Stimulated activated CD8-positive, alpha-beta memory T cell treated with anti-CD3 and anti-CD28 coated beads, Interleukin-4, amount 100 ng/mL, for 1 hour (primary cell): Measurements from ENCODE around the gene SLC4A1AP.
A peak's percentile ranks its signal among the peaks of the same experiment; 100 is the strongest.
"Not testable (repeated sequence)": the region's sequence is repeated elsewhere in the genome, so short reads cannot be mapped to it uniquely, and the experiment has no call there.

Experiments
- DNase-seq, 2 donors: peaks; one replicate each; pipeline ENCODE4 v3.0.0-alpha.2; 2020; ENCODE audit warnings: low read depth in 2 of 2, low spot score in 1 of 2

The SLC4A1AP gene, protein sequence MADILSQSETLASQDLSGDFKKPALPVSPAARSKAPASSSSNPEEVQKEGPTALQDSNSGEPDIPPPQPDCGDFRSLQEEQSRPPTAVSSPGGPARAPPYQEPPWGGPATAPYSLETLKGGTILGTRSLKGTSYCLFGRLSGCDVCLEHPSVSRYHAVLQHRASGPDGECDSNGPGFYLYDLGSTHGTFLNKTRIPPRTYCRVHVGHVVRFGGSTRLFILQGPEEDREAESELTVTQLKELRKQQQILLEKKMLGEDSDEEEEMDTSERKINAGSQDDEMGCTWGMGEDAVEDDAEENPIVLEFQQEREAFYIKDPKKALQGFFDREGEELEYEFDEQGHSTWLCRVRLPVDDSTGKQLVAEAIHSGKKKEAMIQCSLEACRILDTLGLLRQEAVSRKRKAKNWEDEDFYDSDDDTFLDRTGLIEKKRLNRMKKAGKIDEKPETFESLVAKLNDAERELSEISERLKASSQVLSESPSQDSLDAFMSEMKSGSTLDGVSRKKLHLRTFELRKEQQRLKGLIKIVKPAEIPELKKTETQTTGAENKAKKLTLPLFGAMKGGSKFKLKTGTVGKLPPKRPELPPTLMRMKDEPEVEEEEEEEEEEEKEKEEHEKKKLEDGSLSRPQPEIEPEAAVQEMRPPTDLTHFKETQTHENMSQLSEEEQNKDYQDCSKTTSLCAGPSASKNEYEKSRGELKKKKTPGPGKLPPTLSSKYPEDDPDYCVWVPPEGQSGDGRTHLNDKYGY

DNA sequence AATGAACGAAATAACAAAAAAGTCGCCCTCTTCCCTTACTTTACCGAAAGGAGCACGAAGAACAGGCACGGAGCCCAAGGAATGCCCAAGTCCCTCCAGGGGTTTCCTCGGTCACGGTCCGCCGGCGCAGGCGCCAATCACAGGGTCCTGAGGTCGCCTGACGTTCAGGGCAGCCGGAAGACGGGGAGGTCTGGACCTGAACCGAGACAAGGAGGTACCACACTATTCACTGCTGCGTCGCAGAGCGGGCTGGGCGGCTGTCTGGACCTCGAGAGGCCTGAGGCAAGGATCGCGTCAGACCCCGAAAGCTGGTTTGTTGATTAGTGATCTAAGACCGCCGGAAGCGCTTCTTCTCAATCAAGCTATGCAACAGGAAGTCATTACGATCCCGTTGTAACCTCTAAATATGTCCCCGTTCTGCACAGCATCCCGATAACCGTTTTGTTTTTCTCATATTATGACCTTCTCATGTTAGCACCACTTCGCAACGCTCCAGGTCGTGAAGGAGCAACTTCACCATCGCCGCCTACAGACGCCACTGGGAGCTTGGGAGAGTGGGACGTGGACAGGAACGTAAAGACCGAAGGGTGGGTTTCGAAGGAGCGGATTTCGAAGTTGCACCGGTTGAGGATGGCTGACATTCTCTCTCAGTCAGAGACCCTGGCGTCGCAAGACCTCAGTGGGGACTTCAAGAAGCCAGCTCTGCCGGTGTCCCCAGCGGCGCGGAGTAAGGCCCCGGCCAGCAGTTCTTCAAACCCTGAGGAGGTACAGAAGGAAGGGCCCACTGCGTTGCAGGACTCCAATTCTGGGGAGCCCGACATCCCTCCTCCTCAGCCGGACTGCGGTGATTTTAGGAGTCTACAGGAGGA, at the start of gene SLC4A1AP, which contains the start of gene SUPT7L:
SLC4A1AP (plus strand) TSS at position 605 of the 869 bp plus-strand sequence; CDS start at position 631, 26 bp downstream.
SUPT7L (minus strand) TSS at position 330 of the 869 bp plus-strand sequence. CDS start 1,422 bp downstream, outside the sequence.
- DNase-seq, result peak; percentile 49 to 54

DNA sequence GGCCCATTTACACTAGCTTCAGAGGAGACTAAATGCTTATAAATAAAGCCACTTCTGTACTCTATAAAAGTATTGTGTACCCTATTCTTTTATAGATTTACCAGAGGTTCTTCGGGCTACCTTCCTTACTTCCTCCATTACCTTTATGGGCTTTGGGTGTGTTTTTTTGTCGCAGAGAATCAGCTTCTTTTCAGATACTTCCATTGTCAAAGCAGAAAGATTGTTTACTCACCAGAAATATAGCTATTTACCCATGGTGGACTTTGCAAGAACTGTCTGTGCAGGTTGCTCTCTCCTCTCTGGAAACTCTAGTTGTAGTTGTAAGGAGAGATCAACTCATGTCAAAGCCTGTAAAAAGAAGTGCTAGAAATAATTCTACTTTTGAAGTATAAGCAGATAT, 49.7 kb upstream of the SLC4A1AP start:
- no peak for DNase-seq

DNA sequence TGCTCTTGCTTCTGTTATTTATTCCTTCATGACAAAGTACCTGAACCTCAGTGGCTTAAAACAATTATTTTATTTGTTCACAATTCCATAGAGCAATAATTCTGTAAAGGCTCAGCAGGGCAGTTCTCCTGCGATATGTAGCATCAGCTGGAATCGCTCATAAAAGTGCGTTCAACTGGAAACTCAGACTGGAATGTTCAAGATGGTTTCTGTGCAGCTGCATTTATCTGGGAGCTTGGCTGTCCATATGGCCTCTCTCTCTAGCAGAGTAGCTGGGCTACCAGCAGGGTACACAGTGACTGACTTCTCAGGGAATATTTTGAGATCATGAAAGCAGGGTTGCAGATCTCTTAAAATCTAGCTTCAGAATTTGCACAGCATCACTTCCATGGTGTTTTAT, 48.4 kb upstream of the SLC4A1AP start:
- no peak for DNase-seq

DNA sequence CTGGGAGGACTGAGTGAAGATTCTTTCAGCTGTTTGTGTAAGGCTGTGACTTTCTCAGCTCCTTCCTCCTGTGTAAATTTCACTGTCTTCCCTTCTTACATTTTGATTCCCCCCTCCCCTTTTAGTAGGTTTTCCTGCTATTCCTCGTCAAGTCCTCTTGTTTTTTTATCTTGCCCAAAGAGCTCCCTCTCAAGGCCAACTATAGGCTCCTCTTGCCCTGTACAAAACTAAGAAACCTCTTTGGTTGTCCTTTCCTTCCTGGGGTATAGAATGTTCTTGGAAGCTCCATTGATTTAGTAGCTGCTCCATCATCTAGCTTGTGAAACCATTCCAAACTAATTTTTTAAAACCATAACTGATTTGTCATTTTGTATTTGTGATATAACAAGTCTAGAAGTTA, 42.2 kb upstream of the SLC4A1AP start:
- DNase-seq, result no peak

DNA sequence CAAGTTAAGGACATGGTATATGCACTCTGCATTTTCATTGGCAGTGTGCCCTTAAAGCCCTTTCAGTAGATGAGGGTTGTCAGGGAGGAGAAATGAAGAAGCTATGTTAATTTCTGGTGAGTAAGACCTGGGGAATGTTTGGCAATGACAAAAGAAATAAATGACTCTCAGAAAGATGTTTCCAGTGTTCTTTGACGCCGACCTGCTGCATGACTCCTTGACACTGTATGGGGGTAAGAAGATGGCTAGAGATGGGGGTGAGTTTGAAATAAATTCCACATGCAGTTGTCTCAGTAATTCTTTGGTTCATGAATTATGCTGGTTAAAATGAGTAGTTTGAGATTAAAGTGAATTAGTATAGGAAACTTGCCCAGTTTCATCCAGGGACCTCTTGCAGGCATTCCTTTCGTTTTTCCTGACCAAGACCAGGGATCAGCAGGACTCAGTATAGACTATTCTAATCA, 40.7 kb upstream of the SLC4A1AP start:
- no peak for DNase-seq

DNA sequence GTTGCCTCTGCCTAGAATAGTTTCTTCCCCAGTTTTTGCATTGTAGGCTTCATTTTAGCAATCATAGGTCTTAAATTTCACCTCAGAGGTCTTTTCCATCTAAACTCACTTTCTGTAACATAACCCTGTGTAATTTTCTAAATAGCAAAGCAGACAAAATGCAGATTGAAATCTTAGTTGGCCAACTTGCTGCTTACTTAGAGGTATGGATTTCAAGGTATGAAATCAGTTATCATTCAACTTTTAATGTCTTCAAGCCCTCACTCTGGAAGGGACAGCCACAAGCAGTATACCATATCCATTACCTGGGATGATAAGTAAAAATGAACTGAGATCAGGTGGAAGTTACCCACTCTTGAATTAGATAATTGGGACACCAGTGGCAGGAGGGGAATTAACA, 38.7 kb upstream of the SLC4A1AP start:
- no peak for DNase-seq

DNA sequence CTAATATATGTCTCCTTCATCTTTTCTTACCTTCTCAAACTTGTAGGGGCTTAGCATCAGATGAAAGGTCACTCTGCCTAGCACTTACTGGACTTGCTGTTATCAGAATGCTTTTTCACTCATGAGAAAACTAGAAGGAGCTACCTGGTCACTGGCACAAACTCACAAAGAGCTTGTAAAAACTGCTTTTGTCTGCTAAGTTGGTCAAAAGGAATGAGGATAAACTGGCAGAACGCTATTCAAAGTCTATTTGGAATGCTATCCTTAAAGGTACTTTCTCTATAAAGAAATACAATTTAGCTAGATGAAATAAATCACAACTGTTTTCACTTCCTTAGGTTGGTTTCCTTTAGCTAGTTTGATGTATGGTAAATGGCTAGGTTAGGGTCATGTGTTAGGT, 37.4 kb upstream of the SLC4A1AP start:
- DNase-seq, result not testable (repeated sequence)

DNA sequence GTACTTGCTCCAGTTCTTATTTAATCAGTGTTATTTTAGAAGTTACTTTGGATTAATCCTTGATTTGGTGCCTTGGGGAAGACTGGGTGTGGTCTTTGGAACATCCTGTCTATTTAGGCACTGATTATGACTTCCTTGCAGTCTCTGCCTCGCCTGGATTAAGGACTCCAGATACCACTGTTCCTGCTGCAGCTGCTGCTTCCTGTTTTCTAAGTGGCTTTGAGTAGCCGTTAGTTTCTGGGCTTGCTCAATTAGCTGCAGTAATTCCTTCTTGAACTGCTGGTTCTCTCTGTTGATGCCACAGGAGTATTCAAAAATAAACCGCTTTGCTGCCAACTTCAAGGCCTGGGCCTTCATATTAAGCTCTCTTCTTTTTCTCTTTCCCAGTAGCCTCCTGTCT, 36.8 kb upstream of the SLC4A1AP start:
- not testable (repeated sequence) for DNase-seq

DNA sequence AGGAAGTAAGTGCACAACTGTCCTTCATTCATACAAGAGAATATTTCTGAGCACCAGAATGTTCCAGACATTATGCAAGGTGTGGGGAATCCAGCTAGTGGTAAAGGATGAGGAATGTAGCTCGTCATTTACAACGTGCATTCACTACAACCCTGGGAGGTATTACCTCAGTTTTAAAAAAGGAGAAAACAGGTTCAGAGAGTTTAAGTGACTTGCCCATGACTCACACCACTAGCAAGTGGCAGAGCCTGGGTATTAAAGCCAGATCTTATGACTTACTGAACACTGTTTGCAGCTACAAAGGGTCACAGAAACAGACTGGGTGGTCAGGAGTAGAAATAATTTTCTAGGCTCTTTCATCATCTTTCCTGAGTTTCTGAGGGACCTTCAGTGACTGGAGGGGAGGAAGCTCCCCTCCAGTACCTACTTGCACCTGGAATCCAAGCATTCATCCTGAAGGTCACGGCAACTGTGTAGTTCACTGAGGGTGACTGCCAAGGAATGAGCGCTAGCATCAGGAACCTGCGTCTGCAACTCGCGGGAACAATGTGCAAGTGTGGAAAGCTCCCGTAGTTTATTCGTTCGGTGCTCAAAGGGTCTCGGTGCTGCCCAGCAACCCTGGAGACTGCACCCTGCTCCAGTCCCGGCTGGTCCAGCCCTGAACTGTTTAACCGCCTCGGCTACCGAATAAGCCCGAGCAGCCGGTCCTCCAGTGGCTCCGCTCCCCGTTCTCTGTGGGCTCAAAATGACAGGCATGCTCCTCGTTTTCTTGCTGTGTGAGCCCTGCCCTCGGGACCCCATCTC, 35.5 kb upstream of the SLC4A1AP start:
- no peak for DNase-seq

DNA sequence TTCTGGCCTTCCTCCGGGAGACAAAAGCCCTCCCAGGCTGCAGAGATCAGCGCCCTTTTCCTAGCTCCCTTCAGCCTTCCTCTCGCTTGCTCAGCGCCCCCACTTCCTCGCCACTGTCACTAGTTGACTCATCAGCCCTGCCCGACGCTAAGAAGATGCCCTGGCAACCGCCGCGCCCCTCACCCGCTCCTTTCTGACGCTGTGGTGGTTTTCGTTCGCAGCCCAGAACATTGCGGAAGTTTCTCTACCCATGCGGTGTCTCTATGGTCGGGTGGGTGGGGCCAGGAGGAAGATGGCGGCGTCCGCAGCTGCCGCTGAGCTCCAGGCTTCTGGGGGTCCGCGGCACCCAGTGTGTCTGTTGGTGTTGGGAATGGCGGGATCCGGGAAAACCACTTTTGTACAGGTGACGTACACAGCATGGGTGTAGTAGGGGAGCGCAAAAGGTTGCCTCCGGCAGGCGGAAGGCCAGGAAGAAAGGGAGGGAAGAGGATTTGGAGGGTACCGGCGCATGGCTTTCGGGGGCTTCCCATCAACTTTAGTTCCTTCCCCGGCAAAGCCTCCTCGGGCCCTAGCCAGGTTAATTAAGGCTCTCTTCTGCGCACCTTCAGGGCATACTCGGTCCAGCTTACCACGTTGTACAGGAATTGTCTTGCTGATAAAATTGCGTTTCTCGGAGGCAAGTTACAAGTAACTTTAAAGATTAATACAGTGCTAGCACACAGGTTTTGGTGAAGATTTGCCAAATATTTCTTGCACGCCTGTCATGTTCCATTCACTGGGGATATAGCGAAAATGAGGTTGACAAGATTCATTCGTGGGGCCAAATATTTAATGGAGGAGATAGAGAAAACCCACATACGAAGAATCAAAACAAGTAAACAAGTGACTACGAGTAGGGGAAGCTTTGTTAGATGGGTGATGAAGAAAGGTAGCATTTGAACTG, 34.7 kb upstream of the SLC4A1AP start, which contains the start of the genes CCDC121 and GPN1:
CCDC121 (minus strand) TSS at position 246 of the 943 bp plus-strand sequence. CDS start 1,213 bp downstream, outside the sequence.
GPN1 (plus strand) TSS at position 284 of the 943 bp plus-strand sequence; CDS start at position 293, 9 bp downstream.
- DNase-seq, result peak; percentile 90

DNA sequence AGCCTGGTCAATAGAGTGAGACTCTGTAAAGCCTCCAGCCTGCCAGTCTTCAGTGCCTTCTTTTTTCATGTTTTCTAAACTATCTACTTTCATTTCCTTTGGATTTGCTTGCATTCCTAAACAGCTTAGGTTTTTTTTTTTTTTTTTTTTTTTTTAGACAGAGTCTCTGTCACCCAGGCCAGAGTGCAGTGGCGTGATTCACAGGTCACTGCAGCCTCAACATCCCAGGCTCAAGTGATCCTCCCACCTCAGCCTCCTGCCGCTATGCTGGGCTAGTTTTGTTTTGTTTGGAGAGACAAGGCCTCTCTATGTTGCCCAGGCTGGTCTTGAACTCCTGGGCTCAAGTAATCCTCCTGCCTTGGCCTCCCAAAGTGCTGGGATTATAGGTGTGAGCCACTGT, 33.4 kb upstream of the SLC4A1AP start:
- not testable (repeated sequence) for DNase-seq

DNA sequence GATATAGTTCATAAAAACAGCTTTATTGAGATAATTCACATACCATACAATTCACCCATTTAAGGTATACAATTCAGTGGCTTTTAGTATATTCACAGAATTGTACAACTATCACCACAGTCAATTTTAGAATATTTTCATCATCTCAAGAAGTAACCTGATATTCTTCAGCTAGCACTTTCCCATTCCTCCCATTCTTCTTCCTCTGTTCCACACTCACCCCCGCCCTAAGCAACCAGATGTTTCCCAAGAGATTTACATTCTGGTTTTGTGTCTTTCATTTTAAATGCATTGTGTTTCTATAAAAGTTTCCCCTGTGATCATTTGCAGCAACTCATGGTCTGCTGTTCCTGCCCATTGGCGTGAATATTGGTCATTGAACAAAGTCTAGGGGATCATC, 29.4 kb upstream of the SLC4A1AP start:
- no peak for DNase-seq

DNA sequence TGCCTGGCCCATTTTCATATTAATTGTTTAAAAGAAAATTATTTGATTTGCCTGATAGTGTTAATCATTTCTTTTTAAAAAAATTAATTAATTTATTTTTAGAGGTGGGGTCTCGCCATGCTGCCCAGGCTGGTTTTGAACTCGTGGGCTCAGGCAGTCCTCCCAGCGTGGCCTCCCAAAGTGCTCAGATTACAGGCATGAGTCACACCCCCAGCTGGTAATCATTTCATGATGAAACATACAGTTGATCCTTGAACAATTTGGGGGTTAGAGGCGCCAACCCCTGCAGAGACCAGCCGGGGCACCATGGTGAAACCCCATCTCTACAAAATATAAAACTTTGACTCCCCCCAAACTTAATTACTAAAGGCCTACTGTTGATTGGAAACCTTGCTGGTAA, 26.9 kb upstream of the SLC4A1AP start:
- DNase-seq, result no peak

DNA sequence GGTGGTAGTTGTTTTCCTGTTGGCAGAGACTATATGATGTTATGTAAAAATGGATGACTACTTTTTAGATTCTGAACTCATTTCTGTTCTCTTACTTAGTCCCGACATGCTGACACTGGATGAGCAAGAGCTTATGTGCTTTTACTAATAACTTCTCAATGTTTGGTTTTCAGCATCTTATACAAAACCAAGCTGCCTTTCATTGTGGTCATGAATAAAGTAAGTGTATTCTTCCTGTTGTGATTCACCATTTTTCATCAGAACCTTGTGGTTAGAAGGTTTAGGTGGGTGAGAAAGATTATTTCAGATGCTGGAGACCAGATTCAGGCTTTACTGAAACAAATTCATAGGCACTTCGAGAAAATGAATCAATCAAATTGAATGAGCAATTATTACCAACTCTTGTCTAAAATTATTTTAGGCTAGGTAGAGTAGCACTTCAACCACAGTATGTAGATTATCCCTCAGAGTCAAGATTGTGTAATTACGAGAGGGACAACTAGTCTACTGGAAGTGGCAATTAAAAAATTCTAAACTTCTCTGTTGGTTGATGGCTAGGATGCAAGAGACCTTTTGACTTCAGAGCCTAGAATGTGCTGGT, 25.6 kb upstream of the SLC4A1AP start:
- no peak for DNase-seq

DNA sequence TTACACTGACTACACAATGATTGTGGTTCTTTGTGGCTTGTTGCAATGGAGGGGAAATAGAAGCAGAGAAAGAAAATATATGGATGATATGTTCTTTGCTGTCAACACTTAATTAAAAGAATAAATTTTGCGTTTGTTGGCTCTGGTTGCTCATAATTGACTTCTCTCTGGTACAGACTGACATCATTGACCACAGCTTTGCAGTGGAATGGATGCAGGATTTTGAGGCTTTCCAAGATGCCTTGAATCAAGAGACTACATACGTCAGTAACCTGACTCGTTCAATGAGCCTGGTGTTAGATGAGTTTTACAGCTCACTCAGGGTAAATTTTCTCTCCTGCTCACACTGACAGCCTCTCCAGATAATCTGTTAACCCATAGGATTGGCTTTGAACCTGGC, 25.0 kb upstream of the SLC4A1AP start:
- no peak for DNase-seq

DNA sequence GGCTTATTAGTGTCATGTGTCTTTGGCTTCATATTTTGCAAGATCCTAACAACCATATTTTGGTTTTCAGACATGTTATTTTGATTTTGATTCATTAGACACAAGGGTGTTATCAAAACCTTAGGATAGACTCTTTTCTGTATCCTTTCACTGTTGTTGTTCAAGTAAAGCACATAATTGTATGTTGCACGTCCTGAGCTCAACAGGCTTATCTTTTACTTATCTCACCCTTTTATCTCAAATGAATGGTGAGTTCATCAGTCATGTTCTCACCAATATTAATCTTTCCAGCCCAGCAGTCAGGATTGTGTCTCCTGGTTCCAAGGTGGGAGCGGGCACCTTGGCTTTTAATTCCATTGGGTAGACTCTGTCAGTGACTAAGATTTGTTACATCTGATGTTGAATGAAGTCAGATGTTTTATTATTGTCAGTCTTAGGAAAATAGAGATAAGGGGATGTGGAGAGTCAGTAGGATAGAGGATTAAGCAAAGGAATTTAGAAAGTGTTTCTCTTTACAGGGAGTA, 22.9 kb upstream of the SLC4A1AP start:
- DNase-seq, result no peak

DNA sequence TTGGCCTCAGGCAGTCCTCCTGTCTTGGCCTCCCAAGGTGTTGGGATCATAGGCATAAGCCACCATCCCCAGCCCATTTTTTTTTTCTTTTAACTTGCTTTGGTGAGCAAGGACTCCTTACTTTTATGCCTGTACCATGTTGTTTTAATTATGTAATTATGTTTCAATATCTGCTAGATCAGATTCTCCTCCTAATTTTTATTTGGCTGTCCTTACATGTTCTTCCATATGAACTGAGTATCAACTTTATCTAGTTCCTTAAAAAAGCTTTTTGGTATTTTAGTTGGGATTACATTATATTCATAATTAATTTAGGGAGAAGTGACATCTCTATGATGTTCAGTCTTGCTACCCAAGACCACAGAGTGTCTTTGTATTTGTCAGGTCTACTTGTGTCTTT, 18.5 kb upstream of the SLC4A1AP start:
- no peak for DNase-seq

DNA sequence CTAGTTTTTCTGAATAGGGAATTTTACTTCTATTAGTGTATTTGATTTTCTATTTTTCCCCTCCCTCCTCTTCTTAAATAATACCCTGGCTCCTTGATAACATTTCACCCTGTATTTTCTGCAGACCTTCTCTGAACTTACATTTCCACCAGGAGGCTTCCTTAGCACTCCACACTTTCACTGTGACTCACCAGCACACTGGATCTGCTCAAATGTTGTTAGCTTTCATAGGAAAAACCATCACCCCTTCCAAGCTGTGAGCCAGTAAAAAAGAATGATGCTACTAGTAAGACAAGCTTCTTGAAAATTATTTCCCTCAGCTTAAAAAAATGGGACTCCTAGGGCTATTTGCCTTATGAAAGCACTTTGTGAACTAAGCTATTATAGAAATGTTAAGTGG, 16.4 kb upstream of the SLC4A1AP start:
- DNase-seq, result no peak
